Ectodermal cell (in vitro differentiated cells): Measurements from ENCODE around the gene CACNG4.

ENCODE experiments used
- H3K27ac ChIP-seq: 2 replicates; pipeline ENCODE4 v1.7.0; 2013; ENCODE audit warnings: mild to moderate bottlenecking, low read depth, low read length; ENCODE audit not compliant: insufficient read depth, poor library complexity, severe bottlenecking
- H3K27me3 ChIP-seq: 2 replicates; pipeline ENCODE4 v1.7.0; 2013; ENCODE audit warnings: mild to moderate bottlenecking, low read length; ENCODE audit not compliant: insufficient read depth, control insufficient read depth, poor library complexity, severe bottlenecking
- H3K36me3 ChIP-seq: one replicate; pipeline ENCODE4 v1.7.0; 2013; ENCODE audit warnings: low read length; ENCODE audit not compliant: control insufficient read depth, insufficient read depth
- H3K4me1 ChIP-seq: one replicate; pipeline ENCODE4 v1.7.0; 2013; ENCODE audit warnings: low read length; ENCODE audit not compliant: control insufficient read depth, insufficient read depth
- H3K4me3 ChIP-seq: 2 replicates; pipeline ENCODE4 v1.7.0; 2013; ENCODE audit warnings: low read depth, low read length, control low read depth; ENCODE audit not compliant: insufficient read depth
- H3K9me3 ChIP-seq: 2 replicates; pipeline ENCODE4 v1.7.0; 2013; ENCODE audit warnings: mild to moderate bottlenecking, low read length, moderate library complexity; ENCODE audit not compliant: control insufficient read depth
- WGBS, 2 experiments: methylation state at CpG; one replicate each; pipeline ENCODE4 v1.1.7; 2013; ENCODE audit warnings: missing lambda C conversion rate in 2 of 2; 5-methylcytosine and 5-hydroxymethylcytosine counted together

CACNG4 gene

DNA sequence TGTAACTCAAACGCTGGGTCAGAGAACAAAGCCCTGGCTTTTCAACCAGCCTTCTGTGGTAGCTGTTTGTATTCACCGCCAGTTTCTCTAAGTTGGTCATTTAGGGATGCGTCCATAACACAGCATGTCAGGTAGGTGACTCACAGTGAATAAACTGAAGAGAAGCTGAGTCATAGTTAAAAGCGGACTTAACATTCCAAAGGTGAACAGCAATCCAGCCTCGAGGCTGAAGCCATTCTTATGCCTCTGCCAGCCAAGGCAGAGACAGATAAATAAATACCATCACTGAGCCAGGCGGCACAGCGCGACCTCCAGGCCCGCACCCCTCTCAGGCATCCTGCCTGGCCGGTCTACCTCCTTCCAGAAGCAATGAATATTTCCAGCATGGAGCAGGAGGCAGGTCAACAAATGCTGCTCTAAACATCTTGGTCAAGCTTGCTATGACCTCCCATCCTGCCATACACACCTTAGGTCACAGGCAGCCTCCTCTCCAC lies 12.4 kb upstream of the CACNG4 start:
- Histone ChIP-seq H3K9me3 (no peaks in the 10 kb centered on the region), H3K4me1 (peaks cover 3% of the 10 kb centered on the region), H3K36me3 (no peaks in the 10 kb centered on the region), H3K27me3 (no peaks in the 10 kb centered on the region), H3K4me3 (no peak overlapping the region), H3K27ac (no peak overlapping the region)
- 53 to 58% methylated on average over 10 of the region's 10 CpGs for WGBS, 2 experiments

GRCh38 chr17:66952681-66953629 lies 11.6 kb upstream of the CACNG4 start:
- WGBS, 2 experiments, result 87 to 90% methylated on average over 14 of the region's 14 CpGs

DNA sequence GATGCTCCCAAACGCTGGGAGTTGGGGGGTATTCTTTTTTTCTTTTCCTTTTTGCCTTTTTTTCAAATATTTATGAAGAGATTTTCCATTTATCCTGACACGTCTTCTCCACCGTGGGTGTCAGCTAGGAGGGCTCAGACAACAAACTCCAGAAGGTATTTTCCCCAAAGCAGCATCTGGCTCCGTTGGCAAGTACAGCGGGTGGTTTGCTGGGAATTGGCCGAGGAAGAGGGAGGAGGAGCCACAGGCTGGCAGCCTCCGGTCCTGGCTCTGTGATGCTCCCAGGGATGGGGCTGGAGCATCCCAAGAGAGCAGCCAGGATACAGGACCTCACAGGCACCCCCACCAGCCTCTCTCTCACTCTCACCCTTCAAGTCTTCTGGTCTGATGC lies 10.9 kb upstream of the CACNG4 start:
- Histone ChIP-seq H3K27me3 (no peaks in the 10 kb centered on the region), H3K9me3 (no peaks in the 10 kb centered on the region), H3K27ac (no peak overlapping the region), H3K4me1 (peaks cover 10% of the 10 kb centered on the region), H3K36me3 (no peaks in the 10 kb centered on the region), H3K4me3 (no peak overlapping the region)
- whole genome bisulfite sequencing, 2 experiments, result 70 to 74% methylated on average over 6 of the region's 7 CpGs

More at GRCh38 chr17:66952681-66953629, 11.6 kb upstream of the CACNG4 start:
- Histone ChIP-seq H3K36me3 (no peaks in the 10 kb centered on the region), H3K27ac (no peak overlapping the region), H3K4me1 (peaks cover 4% of the 10 kb centered on the region), H3K9me3 (no peaks in the 10 kb centered on the region), H3K4me3 (no peak overlapping the region), H3K27me3 (no peaks in the 10 kb centered on the region)

DNA sequence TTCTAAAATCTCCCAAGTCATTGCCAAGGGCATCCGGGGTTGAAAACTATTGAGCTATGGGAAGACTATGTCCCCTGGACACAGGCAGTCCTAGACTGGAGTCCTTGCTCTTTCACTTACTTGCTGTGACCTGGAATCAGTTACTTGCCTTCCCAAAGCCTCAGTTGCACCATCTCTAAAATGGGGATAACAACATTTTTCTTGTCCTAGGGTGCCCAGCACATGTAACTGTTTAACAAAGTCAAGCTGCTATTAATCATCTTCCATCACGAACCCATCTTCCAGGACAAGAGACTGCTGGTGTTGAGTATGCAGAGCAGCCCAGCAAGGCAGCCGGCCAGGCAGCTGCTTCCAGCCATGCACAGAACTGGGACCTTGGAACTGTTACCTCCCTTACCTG lies 9.9 kb upstream of the CACNG4 start:
- Histone ChIP-seq H3K36me3 (no peaks in the 10 kb centered on the region), H3K27me3 (no peaks in the 10 kb centered on the region), H3K27ac (no peak overlapping the region), H3K4me1 (peaks cover 10% of the 10 kb centered on the region), H3K4me3 (no peak overlapping the region), H3K9me3 (no peaks in the 10 kb centered on the region)
- 90 to 95% methylated on average over 3 of the region's 3 CpGs for WGBS, 2 experiments

DNA sequence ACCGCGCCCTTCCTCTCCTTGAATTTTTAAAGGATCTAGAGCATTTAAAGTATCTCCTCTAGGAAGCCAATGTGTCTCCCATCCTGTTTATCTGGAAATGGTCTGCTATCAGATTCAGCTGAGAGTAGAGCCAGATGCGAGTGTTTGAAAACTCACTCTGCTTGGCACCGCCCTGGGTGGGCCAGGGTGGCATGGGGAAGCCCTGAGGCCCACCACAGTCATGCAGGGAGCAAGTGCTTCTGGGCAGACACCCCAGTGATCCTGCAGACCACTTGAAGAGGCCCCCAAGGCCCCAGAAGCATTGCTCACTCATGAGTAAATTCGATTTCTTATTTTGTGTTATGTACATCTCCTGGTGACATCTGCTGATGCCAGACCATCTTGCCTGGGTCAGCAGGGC lies 8.7 kb upstream of the CACNG4 start:
- Histone ChIP-seq H3K4me1 (peaks cover 15% of the 10 kb centered on the region), H3K27ac (no peak overlapping the region), H3K9me3 (no peaks in the 10 kb centered on the region), H3K27me3 (no peaks in the 10 kb centered on the region), H3K36me3 (no peaks in the 10 kb centered on the region), H3K4me3 (no peak overlapping the region)
- WGBS, 2 experiments, result 96% methylated on average over 5 of the region's 5 CpGs

DNA sequence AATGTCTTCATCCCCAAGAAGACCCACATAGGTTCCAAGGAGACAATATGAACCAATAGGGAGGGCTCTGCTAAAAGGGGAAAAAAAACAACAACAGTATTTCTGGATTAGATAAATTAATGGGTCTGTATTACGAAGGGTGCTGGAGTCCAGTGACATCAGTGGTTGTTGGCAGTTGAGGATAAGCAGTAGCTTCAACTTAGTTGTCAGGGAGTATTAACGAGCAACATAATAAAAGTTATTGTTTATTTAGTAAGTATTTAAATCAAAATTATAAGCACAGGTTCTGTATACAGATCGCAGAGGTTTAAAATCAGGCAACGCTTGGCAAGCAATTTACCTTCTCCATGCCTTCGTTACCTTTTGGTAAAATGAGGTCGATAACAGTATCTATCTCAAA lies 7.6 kb upstream of the CACNG4 start:
- WGBS, 2 experiments, result 86 to 88% methylated on average over 5 of the region's 6 CpGs
- Histone ChIP-seq H3K9me3 (no peaks in the 10 kb centered on the region), H3K4me3 (no peak overlapping the region), H3K36me3 (no peaks in the 10 kb centered on the region), H3K4me1 (peaks cover 15% of the 10 kb centered on the region), H3K27ac (no peak overlapping the region), H3K27me3 (no peaks in the 10 kb centered on the region)

GRCh38 chr17:66957343-66957742 lies 7.2 kb upstream of the CACNG4 start:
- no peak overlapping the region for H3K27ac ChIP-seq

GRCh38 chr17:66957951-66958579 lies 6.4 kb upstream of the CACNG4 start:
- Histone ChIP-seq H3K4me1 (peaks cover 13% of the 10 kb centered on the region), H3K27me3 (peaks cover 11% of the 10 kb centered on the region), H3K9me3 (no peaks in the 10 kb centered on the region), H3K4me3 (no peak overlapping the region), H3K27ac (no peak overlapping the region), H3K36me3 (no peaks in the 10 kb centered on the region)
- WGBS, 2 experiments, result 67% methylated on average over 16 of the region's 16 CpGs

More at GRCh38 chr17:66957343-66957742, 7.2 kb upstream of the CACNG4 start:
- Histone ChIP-seq H3K4me1 (peaks cover 13% of the 10 kb centered on the region), H3K27me3 (peaks cover 4% of the 10 kb centered on the region), H3K4me3 (no peak overlapping the region), H3K36me3 (no peaks in the 10 kb centered on the region), H3K9me3 (no peaks in the 10 kb centered on the region)
- 90 to 93% methylated on average over 8 of the region's 8 CpGs for WGBS, 2 experiments

- peaks cover 26% of the 10 kb centered on the region for H3K27me3 ChIP-seq
- WGBS, 2 experiments, result 87 to 88% methylated on average over 15 of the region's 15 CpGs
- no peaks in the 10 kb centered on the region for H3K9me3 ChIP-seq
Observed at GRCh38 chr17:66959641-66960375, 4.7 kb upstream of the CACNG4 start.

GRCh38 chr17:66960613-66961012 lies 3.9 kb upstream of the CACNG4 start:
- WGBS, 2 experiments, result 64 to 75% methylated on average over 8 of the region's 8 CpGs
- no peaks in the 10 kb centered on the region for H3K9me3 ChIP-seq
- H3K4me3 ChIP-seq, result no peak overlapping the region
- peaks cover 34% of the 10 kb centered on the region for H3K27me3 ChIP-seq
- H3K27ac ChIP-seq, result no peak overlapping the region
- no peaks in the 10 kb centered on the region for H3K36me3 ChIP-seq
- peaks cover 22% of the 10 kb centered on the region for H3K4me1 ChIP-seq

More at GRCh38 chr17:66959641-66960375, 4.7 kb upstream of the CACNG4 start:
- Histone ChIP-seq H3K27ac (no peak overlapping the region), H3K4me1 (peaks cover 22% of the 10 kb centered on the region), H3K4me3 (no peak overlapping the region), H3K36me3 (no peaks in the 10 kb centered on the region)
